HEK293T (cell line): ENCODE measurements around the gene ZNF345.

Source experiments
- CTCF ChIA-PET: fragments of 350-600 bp; formaldehyde crosslinking; extraction: SDS; loops from one replicate; lab custom pipeline; 2021; ENCODE audit warnings: antibody characterized with exemption, inconsistent platforms; lab: Yijun Ruan, JAX
- POLR2A ChIA-PET: fragments of 350-600 bp; formaldehyde crosslinking; extraction: SDS; loops from one replicate; lab custom pipeline; 2020; ENCODE audit warnings: antibody characterized with exemption, inconsistent platforms; lab: Yijun Ruan, JAX
- DNase-seq: peaks from one replicate; pipeline ENCODE4 v3.0.0; 2012; ENCODE audit warnings: mixed read lengths; ENCODE audit errors: extremely low spot score
- ARNT ChIP-seq: fragments of 450-650 bp; IDR thresholded peaks from 2 replicates; pipeline ENCODE4 v1.6.1; 2017; ENCODE audit warnings: mild to moderate bottlenecking
- BHLHE40 ChIP-seq: fragments of 450-650 bp; IDR thresholded peaks from 2 replicates; pipeline ENCODE4 v1.6.1; 2016; ENCODE audit warnings: mild to moderate bottlenecking, moderate library complexity, borderline replicate concordance
- CTBP1 ChIP-seq: fragments of 450-650 bp; IDR thresholded peaks from 2 replicates; pipeline ENCODE4 v1.6.1; 2016; ENCODE audit warnings: borderline replicate concordance
- ELF4 ChIP-seq: fragments of 450-650 bp; IDR thresholded peaks from 2 replicates; pipeline ENCODE4 v1.6.1; 2017; ENCODE audit warnings: antibody characterized with exemption
- FOXA1 ChIP-seq: fragments of 450-650 bp; IDR thresholded peaks from 2 replicates; pipeline ENCODE4 v1.6.1; 2016; ENCODE audit warnings: mild to moderate bottlenecking
- FOXK2 ChIP-seq: fragments of 450-650 bp; IDR thresholded peaks from 2 replicates; pipeline ENCODE4 v1.6.1; 2016; ENCODE audit warnings: mild to moderate bottlenecking
- FOXM1 ChIP-seq: fragments of 450-650 bp; IDR thresholded peaks from 2 replicates; pipeline ENCODE4 v1.6.1; 2017; ENCODE audit warnings: mild to moderate bottlenecking, borderline replicate concordance
- HDGF ChIP-seq: fragments of 450-650 bp; IDR thresholded peaks from 2 replicates; pipeline ENCODE4 v1.6.1; 2017; ENCODE audit warnings: antibody characterized with exemption, borderline replicate concordance
- L3MBTL2 ChIP-seq: fragments of 450-650 bp; conservative IDR thresholded peaks from 2 replicates; pipeline ENCODE4 v1.6.1; 2016; ENCODE audit warnings: mild to moderate bottlenecking
- LEF1 ChIP-seq: fragments of 450-650 bp; IDR thresholded peaks from 2 replicates; pipeline ENCODE4 v1.6.1; 2017; ENCODE audit warnings: mild to moderate bottlenecking, borderline replicate concordance
- NFRKB ChIP-seq: fragments of 450-650 bp; IDR thresholded peaks from 2 replicates; pipeline ENCODE4 v1.6.1; 2016; ENCODE audit warnings: mild to moderate bottlenecking, moderate library complexity
- PKNOX1 ChIP-seq: fragments of 450-650 bp; IDR thresholded peaks from 2 replicates; pipeline ENCODE4 v1.6.1; 2016
- SP1 ChIP-seq: fragments of 450-650 bp; IDR thresholded peaks from 2 replicates; pipeline ENCODE4 v1.6.1; 2017
- SUZ12 ChIP-seq: fragments of 450-650 bp; IDR thresholded peaks from 2 replicates; pipeline ENCODE4 v1.6.1; 2016; ENCODE audit warnings: mild to moderate bottlenecking
- TARDBP ChIP-seq: fragments of 450-650 bp; IDR thresholded peaks from 2 replicates; pipeline ENCODE4 v1.6.1; 2016
- ZNF384 ChIP-seq: fragments of 450-650 bp; IDR thresholded peaks from 2 replicates; pipeline ENCODE4 v1.6.1; 2016

The ZNF345 gene

GRCh38 chr19:36849701-36850558 is 746 bp upstream of the ZNF345 start:
- DNase-seq, result peak; percentile 83
- TF ChIP-seq FOXK2, result no peak
- no peak for TF ChIP-seq CTBP1
- peak; percentile 67 for TF ChIP-seq L3MBTL2
- ChIA-PET POLR2A (interaction anchor here (0.6 to 3.9 kb wide), 20 partner anchors 9 to 722 kb away, joined by 3 to 75 read pairs (median 4); partner anchors contain the start of genes ZFP14, ZNF146, ZNF260 and ZNF383), CTCF (interaction anchor here (0.6 to 0.7 kb wide), 2 partner anchors 11 to 477 kb away, joined by 3 read pairs; partner anchors contain the start of gene ZNF790)

- no peak for DNase-seq
- CTCF ChIA-PET, result no interaction called here
- no peak for TF ChIP-seq FOXM1
- POLR2A ChIA-PET, result interaction anchor here (1.8 to 3.9 kb wide), 2 partner anchors 13 to 474 kb away, joined by 7 to 75 read pairs; partner anchors contain the start of genes ZFP14 and ZNF790
These were observed 1.2 kb downstream of the ZNF345 start for GRCh38 chr19:36851898-36852297.

GRCh38 chr19:36876993-36877938 is 26.6 kb downstream of the ZNF345 start:
- POLR2A ChIA-PET, result no interaction called here
- TF ChIP-seq ZNF384 (no peak), ARNT (no peak), PKNOX1 (no peak), LEF1 (no peak), TARDBP (no peak), FOXK2 (no peak)

GRCh38 chr19:36891768-36892357 is 41.2 kb downstream of the ZNF345 start:
- ChIA-PET CTCF (no interaction called here), POLR2A (no interaction called here)
- TF ChIP-seq HDGF (no peak), BHLHE40 (no peak), NFRKB (no peak), LEF1 (no peak)
- DNase-seq, result no peak

More at GRCh38 chr19:36876993-36877938, 26.6 kb downstream of the ZNF345 start:
- DNase-seq, result no peak
- CTCF ChIA-PET, result no interaction called here

- POLR2A ChIA-PET, result no interaction called here
- TF ChIP-seq TARDBP, result no peak
- no peak for TF ChIP-seq NFRKB
- TF ChIP-seq HDGF, result no peak
- no peak for TF ChIP-seq FOXK2
- TF ChIP-seq BHLHE40, result no peak
- TF ChIP-seq ZNF384, result no peak
- no peak for TF ChIP-seq SUZ12
- TF ChIP-seq PKNOX1, result no peak
- no peak for TF ChIP-seq LEF1
- TF ChIP-seq CTBP1, result no peak
- no peak for TF ChIP-seq SP1
- no peak for TF ChIP-seq FOXM1
- no peak for TF ChIP-seq FOXA1
- no peak for TF ChIP-seq ARNT
- CTCF ChIA-PET, result no interaction called here
- DNase-seq, result no peak
These were observed 44.2 kb downstream of the ZNF345 start for GRCh38 chr19:36894849-36895383.

GRCh38 chr19:36898422-36898821 is 47.7 kb downstream of the ZNF345 start:
- CTCF ChIA-PET, result no interaction called here
- no peak for TF ChIP-seq FOXM1
- no peak for TF ChIP-seq L3MBTL2
- no peak for TF ChIP-seq ZNF384
- TF ChIP-seq PKNOX1, result no peak
- no peak for TF ChIP-seq SP1
- no peak for TF ChIP-seq CTBP1
- TF ChIP-seq HDGF, result no peak
- no peak for TF ChIP-seq ELF4
- TF ChIP-seq BHLHE40, result no peak
- TF ChIP-seq FOXK2, result no peak
- no peak for TF ChIP-seq TARDBP
- no peak for TF ChIP-seq SUZ12
- TF ChIP-seq FOXA1, result no peak
- TF ChIP-seq ARNT, result no peak
- no peak for TF ChIP-seq NFRKB
- TF ChIP-seq LEF1, result no peak
- POLR2A ChIA-PET, result no interaction called here
- DNase-seq, result no peak
